ENCODE results near the gene PHOX2A. TPM values are rescaled to one million over a fixed set of nuclear protein-coding genes. Genes with fewer than 3 reads are reported as not detected.

The PHOX2A gene
- total RNA-seq, 1 donor from 2014 or later, result not detected

DNA sequence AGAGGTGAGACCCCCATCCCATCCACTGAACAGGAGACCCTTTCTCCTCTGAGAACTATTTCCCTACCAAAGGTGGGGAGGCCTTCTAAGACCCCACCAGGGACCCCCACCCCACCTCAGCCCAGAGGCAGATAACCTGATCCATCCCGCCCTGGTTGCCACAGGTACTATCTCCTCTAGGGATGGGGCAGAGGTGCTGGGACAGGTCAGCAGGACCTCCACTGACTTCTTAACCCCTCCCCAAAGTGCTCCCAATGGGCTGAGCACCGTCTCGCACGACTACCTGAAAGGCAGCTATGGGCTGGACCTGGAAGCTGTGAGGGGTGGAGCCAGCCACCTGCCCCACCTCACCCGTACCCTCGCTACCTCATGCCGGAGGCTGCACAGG lies 15.1 kb downstream of the PHOX2A start:
- no peaks in the 10 kb centered on the region for H3K9me3 Mint-ChIP-seq
- TF ChIP-seq, protein P1, sequence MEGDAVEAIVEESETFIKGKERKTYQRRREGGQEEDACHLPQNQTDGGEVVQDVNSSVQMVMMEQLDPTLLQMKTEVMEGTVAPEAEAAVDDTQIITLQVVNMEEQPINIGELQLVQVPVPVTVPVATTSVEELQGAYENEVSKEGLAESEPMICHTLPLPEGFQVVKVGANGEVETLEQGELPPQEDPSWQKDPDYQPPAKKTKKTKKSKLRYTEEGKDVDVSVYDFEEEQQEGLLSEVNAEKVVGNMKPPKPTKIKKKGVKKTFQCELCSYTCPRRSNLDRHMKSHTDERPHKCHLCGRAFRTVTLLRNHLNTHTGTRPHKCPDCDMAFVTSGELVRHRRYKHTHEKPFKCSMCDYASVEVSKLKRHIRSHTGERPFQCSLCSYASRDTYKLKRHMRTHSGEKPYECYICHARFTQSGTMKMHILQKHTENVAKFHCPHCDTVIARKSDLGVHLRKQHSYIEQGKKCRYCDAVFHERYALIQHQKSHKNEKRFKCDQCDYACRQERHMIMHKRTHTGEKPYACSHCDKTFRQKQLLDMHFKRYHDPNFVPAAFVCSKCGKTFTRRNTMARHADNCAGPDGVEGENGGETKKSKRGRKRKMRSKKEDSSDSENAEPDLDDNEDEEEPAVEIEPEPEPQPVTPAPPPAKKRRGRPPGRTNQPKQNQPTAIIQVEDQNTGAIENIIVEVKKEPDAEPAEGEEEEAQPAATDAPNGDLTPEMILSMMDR (IDR thresholded peaks at IDR 0.05; ENCODE audit: unreplicated experiment), result no peak
- H3K27ac Mint-ChIP-seq, result no peak overlapping the region
- H3K4me1 Mint-ChIP-seq, result peaks cover 16% of the 10 kb centered on the region
- peaks cover 26% of the 10 kb centered on the region for H3K36me3 Mint-ChIP-seq
- no peak for DNase-seq (ENCODE audit: low spot score in 2 of 2, unreplicated experiment in 2 of 2)
- H3K27me3 Mint-ChIP-seq (ENCODE audit: low read depth), result no peaks in the 10 kb centered on the region
- no peak overlapping the region for H3K4me3 Mint-ChIP-seq

DNA sequence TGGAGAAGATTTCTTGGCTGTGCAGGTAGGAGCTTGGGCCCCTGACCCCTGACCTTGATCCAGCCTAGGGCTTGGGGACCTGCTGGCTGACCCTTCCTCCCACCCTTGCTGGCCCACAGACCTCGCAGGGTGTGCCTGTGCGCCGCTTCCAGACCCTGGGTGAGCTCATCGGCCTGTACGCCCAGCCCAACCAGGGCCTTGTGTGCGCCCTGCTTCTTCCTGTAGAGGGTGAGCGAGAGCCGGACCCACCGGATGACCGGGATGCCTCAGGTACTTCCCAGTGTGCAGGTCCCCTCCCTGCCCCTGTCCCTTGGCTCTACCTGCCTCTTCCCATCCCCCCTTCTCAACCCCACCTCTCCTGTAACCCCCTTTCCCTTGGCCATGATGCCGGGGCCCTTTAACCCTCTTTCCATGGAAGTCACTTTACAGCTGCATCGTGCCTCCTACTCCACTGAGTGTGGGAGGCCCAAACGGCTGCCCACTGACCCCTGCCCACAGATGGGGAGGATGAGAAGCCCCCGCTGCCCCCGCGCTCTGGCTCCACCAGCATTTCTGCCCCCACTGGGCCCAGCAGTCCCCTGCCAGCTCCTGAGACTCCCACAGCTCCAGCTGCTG lies 15.6 kb downstream of the PHOX2A start:
- H3K9me3 Mint-ChIP-seq, result no peaks in the 10 kb centered on the region
- H3K36me3 Mint-ChIP-seq, result peaks cover 21% of the 10 kb centered on the region
- H3K4me3 Mint-ChIP-seq, result no peak overlapping the region
- peaks cover 16% of the 10 kb centered on the region for H3K4me1 Mint-ChIP-seq
- no peaks in the 10 kb centered on the region for H3K27me3 Mint-ChIP-seq (ENCODE audit: low read depth)
- TF ChIP-seq, protein P1 (IDR thresholded peaks at IDR 0.05; ENCODE audit: unreplicated experiment), result no peak
- no peak overlapping the region for H3K27ac Mint-ChIP-seq
- DNase-seq (ENCODE audit: low spot score in 2 of 2, unreplicated experiment in 2 of 2), result no peak

GRCh38 chr11:72227316-72228228 lies 16.4 kb downstream of the PHOX2A start:
- TF ChIP-seq, protein P1 (IDR thresholded peaks at IDR 0.05; ENCODE audit: unreplicated experiment), result no peak
- Mint-ChIP-seq H3K4me1 (peaks cover 21% of the 10 kb centered on the region), H3K4me3 (no peak overlapping the region), H3K36me3 (peaks cover 19% of the 10 kb centered on the region), H3K27me3 (ENCODE audit: low read depth) (no peaks in the 10 kb centered on the region), H3K27ac (no peak overlapping the region), H3K9me3 (no peaks in the 10 kb centered on the region)
- DNase-seq (ENCODE audit: low spot score in 2 of 2, unreplicated experiment in 2 of 2), result no peak

GRCh38 chr11:72226701-72227100 lies 17.3 kb downstream of the PHOX2A start:
- Mint-ChIP-seq H3K4me3 (peak overlapping the region; percentile 15), H3K4me1 (peaks cover 27% of the 10 kb centered on the region), H3K36me3 (peaks cover 12% of the 10 kb centered on the region), H3K27ac (no peak overlapping the region), H3K9me3 (no peaks in the 10 kb centered on the region), H3K27me3 (ENCODE audit: low read depth) (no peaks in the 10 kb centered on the region)
- TF ChIP-seq, protein P1 (IDR thresholded peaks at IDR 0.05; ENCODE audit: unreplicated experiment), result no peak
- DNase-seq (ENCODE audit: low spot score in 2 of 2, unreplicated experiment in 2 of 2), result no peak

- TF ChIP-seq, protein P1 (IDR thresholded peaks at IDR 0.05; ENCODE audit: unreplicated experiment), result no peak
- Mint-ChIP-seq H3K9me3 (no peaks in the 10 kb centered on the region), H3K36me3 (peaks cover 6% of the 10 kb centered on the region), H3K4me1 (peaks cover 27% of the 10 kb centered on the region), H3K27ac (peak overlapping the region; percentile 84), H3K27me3 (ENCODE audit: low read depth) (no peaks in the 10 kb centered on the region), H3K4me3 (peak overlapping the region; percentile 79)
- DNase-seq (ENCODE audit: low spot score in 2 of 2, unreplicated experiment in 2 of 2), result peak in 1 of 2 experiments; percentile 45
Observed at GRCh38 chr11:72225411-72225951, 18.5 kb downstream of the PHOX2A start.

All from mesothelial cell of epicardium (in vitro differentiated cells).